ENCODE data around the gene ALAS1. TPM values are rescaled to one million over a fixed set of nuclear protein-coding genes. Genes with fewer than 3 reads are reported as not detected.

The ALAS1 gene
- total RNA-seq, 1 donor from 2014 or later = 78.5 TPM

DNA sequence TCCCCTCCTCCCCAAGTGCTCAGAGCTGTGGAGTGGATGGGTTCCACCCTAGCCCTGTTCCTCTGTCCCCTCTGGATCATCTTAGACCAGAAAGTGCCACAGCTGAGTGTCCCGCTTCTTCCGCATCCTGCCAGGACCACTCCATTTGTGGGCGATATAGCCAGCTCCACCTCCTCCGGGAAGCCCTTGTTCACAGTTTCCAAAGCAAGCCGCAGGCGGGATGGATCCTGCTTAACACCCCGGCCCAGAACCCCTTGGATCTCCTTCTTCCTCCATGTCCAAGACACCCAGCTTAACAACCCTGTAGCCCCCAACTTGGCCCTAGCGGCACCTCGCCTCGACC, 490 bp upstream of the ALAS1 start:
- intact Hi-C loops (cut with micrococcal nuclease) = no loop called here

DNA sequence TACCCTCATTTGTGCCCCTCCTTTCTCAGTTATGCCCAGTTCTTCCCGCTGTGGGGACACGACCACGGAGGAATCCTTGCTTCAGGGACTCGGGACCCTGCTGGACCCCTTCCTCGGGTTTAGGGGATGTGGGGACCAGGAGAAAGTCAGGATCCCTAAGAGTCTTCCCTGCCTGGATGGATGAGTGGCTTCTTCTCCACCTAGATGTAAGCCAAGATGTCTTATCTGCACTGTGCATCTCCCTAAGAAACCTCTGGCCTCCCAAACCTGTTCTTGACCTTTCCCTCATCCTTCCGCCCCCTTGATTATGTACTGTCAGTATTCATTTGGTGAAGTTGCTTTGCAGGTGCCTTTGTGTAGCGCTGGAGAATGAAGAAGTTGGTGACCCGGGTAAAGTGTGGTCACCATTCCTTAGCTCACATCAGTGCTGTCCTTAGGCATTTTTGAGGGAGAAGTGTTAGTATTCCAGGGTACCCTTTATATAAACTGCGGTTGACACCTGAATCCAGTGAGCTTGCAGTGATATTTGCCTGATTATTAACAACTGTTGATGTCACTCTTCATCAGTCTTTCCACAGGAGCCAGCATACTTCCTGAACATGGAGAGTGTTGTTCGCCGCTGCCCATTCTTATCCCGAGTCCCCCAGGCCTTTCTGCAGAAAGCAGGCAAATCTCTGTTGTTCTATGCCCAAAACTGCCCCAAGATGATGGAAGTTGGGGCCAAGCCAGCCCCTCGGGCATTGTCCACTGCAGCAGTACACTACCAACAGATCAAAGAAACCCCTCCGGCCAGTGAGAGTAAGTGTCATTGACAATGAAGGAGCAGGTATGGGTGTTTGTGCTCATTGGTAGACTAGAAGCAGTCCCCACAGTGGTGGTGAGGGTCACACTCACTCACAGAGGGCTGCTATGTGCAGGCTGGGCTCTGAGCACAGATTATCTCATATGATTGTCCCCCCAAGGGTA, 966 bp downstream of the ALAS1 start:
- intact Hi-C loops (cut with micrococcal nuclease) = loop anchor here (1.0 to 2.0 kb wide), 7 partner anchors 21 to 338 kb away; partner anchors contain the start of genes NISCH, PARP3, POC1A and RPL29

DNA sequence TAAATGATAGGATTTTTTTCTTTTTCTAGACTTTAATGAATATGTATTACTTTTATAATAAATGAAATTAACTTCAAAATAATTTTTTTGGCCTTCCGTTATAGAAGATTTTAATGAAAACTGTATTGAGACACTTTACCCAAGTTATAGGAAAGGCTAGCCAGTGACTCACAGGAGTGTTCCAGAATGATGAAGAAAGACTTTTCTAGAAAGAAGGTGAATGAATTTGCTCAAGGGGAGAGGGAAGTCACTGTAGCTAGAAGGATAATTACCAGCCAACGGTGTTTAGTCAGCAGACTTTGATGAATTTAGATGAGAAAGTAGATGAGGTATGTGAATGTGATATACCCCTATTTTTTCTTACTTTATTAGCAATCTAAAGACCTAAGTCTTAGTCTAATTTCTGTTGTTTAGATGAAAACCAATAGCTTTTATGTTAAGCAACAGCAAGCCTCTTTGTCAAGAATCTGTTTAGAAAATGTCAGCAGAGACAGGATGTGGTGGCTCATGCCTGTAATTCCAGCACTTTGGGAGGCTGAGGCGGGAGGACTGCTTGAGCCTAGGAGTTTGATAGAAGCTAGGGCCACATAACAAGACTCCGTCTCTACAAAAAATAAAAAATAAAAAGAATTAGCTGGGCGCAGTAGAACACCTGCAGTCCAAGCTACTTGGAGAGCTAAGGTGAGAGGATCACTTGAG, 3.2 kb downstream of the ALAS1 start:
- intact Hi-C loops (cut with micrococcal nuclease) = no loop called here

DNA sequence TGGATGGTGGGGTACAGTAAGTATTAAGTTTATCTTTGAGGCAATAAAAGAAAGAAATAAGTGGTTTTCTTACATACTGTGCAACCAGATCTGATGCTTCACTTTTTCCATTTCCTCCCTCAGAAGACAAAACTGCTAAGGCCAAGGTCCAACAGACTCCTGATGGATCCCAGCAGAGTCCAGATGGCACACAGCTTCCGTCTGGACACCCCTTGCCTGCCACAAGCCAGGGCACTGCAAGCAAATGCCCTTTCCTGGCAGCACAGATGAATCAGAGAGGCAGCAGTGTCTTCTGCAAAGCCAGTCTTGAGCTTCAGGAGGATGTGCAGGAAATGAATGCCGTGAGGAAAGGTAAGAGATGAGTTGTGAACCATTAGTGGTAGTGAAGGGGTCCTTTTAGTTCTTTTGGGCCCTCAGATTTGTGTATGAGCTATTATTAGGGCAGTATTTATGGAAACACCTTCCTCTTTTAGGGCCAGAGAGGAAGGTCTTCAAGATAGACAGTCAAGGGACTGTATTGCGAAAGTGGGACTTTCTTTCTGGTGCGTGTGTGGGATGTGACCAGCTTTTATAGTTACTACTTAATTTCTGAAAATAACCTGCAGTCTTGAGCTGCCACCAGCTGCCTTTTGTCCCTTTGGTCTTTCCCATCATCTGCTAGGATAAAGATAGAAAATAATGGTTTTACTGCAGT, 4.6 kb downstream of the ALAS1 start:
- intact Hi-C loops (cut with micrococcal nuclease) = no loop called here

DNA sequence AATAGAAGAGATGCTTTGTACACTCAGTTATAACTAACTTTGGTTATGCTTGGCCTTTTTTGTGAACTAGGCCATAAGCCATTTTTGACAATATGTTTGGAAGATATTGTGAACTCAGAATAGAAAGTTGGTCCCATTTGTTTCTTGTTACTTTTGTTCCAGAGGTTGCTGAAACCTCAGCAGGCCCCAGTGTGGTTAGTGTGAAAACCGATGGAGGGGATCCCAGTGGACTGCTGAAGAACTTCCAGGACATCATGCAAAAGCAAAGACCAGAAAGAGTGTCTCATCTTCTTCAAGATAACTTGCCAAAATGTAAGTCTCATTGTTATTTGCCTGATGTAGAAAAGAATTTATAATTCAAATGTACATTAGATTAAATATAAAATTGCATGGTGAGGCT, 5.7 kb downstream of the ALAS1 start:
- intact Hi-C loops (cut with micrococcal nuclease) = no loop called here

DNA sequence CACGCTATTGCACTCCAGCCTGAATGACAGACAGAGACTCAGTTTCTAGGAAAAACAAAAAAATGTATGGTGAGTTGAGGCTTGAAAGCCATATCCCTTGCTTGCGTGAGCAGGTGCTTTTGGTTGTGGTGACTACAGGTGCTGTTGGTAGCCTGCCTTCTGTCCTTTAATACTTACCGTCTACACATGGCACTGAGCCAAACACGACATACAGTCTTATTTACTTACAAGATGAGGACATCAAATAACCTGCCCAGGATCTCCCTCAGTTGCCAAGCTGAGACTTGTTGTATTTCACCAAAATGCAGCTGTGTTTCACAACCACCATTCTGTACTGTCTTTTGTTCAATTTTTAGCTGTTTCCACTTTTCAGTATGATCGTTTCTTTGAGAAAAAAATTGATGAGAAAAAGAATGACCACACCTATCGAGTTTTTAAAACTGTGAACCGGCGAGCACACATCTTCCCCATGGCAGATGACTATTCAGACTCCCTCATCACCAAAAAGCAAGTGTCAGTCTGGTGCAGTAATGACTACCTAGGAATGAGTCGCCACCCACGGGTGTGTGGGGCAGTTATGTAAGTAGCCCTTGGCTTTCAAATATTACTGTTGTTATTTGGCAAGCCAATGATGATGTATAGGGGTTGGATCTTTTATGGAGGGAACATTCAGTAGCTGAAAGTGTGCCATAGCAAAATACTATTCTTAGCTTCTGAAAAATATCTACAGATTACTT, 6.5 kb downstream of the ALAS1 start:
- intact Hi-C loops (cut with micrococcal nuclease) = no loop called here

DNA sequence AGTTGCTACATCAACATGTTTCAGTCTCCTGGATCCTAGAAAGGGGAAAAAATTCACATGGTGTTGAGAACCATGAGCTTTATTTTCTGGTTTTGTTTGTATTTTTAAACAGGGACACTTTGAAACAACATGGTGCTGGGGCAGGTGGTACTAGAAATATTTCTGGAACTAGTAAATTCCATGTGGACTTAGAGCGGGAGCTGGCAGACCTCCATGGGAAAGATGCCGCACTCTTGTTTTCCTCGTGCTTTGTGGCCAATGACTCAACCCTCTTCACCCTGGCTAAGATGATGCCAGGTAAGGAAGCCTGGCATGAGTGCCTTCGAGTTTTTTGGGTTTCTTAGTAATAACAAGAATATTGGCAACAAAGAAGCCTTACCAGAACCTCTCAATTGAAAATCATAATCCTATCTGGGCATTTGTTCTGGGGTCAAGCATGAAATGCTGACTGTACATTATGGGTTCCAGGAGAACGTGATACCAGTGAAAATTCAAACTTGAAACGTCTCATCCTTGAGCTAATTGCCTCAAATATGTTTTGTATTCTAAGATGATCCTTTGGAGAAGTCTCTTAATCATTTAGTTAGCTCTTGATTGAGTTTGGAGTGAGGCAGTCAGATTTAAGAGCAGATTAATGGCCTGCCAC, 7.9 kb downstream of the ALAS1 start:
- intact Hi-C loops (cut with micrococcal nuclease) = no loop called here

DNA sequence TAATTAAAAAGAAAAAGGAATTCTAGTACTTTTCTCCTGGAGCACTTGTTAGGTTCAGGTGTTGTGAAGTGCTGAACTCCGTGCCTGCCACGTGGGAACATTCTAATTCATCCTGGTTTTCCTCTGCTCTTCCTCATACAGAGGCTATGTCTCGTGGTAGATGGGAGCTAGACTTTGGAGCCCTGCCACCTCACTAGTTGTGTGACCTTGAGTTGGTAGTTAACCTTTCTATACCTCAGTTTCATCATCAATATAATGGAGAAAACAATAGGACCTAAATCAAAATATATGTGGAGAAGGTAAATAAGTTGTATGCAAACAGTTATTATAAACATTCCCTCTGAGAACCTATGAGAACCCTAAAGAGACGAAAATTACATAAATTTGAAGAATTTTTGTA, 10.6 kb downstream of the ALAS1 start:
- intact Hi-C loops (cut with micrococcal nuclease) = no loop called here

DNA sequence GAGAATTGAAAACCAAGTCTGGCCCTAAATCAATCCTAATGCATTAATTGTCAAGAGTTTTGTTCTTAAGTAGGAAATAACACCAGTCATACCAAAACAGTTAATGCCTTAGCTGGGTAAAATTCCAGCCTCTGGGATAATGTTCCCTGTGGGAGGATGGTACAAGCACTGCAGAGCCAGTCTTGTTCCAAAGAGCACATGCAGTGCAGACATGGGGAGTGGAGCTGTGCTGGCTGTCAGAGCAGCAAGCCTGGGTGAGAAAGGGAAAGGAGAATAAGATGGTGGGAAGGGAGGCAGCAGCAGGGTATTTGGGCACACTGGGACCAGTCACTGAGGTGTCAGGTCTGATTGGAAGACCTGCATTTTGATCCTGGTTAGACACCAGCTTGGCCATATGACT, 12.1 kb downstream of the ALAS1 start:
- intact Hi-C loops (cut with micrococcal nuclease) = no loop called here

DNA sequence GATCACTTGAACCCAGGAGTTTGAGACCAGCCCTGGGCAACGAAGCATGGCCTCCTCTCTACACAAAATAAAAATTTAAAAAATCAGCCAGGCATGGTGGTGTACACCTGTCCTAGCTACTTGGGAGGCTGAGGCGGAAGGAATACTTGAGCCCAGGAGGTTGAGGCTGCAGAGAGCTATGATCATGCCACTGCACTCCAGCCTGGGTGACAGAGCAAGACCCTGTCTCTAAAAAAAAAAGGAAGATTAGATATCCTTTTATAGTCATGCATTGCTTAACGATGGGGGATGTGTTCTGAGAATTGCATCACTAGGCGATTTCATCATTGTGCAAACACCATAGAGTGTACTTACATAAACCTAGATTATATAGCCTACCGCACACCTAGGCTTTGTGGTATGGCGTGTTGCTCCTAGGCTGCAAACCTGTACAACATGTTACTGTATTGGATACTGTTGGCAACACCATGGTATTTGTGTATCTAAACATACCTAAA, 12.6 kb downstream of the ALAS1 start:
- intact Hi-C loops (cut with micrococcal nuclease) = no loop called here

DNA sequence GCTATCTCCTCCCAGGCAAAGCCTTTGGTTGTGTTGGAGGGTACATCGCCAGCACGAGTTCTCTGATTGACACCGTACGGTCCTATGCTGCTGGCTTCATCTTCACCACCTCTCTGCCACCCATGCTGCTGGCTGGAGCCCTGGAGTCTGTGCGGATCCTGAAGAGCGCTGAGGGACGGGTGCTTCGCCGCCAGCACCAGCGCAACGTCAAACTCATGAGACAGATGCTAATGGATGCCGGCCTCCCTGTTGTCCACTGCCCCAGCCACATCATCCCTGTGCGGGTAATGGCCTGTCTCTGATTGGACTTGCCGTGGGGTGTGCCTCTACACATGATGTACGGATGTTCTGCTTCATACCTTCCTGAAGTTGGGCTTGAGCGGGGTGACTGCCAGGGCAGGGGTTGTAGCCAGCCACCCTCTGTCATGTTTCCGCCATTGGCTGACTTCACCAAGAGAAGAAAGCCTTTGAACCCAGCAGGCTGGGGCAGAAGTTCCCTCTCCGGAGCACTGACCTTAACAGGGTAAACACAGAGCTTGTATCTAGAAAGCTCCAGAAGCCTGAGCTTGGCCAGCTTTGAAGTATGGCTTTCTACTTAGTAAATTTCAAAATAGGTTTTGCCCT, 13.4 kb downstream of the ALAS1 start:
- intact Hi-C loops (cut with micrococcal nuclease) = no loop called here

DNA sequence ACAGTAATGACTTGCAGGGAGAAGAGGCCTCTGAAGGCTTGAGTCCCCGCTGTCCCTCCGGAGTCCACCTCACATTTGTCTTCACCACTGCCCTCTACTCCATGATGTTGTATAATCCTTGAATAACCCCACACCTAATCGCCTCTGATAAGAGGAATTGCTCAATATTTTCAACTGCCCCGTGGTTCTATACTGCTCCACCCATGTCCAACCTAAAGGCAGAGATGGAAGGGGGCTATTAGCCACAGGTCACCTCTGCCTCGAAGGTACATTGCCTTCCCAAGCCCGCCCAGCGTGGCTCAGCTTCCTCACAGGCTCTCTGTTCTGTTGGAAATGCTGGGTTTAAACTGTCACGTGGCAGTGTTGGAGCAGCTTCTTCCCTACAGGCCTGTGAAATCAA, 15.0 kb downstream of the ALAS1 start:
- intact Hi-C loops (cut with micrococcal nuclease) = no loop called here

DNA sequence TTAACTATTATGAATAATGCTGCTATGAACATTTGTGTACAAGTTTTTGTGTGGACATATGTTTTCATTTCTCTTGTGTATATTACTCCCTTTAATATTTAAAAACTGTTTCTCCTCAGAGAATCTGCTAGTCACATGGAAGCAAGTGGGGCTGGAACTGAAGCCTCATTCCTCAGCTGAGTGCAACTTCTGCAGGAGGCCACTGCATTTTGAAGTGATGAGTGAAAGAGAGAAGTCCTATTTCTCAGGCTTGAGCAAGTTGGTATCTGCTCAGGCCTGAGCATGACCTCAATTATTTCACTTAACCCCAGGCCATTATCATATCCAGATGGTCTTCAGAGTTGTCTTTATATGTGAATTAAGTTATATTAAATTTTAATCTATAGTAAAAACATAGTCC, 15.9 kb downstream of the ALAS1 start:
- intact Hi-C loops (cut with micrococcal nuclease) = no loop called here

DNA sequence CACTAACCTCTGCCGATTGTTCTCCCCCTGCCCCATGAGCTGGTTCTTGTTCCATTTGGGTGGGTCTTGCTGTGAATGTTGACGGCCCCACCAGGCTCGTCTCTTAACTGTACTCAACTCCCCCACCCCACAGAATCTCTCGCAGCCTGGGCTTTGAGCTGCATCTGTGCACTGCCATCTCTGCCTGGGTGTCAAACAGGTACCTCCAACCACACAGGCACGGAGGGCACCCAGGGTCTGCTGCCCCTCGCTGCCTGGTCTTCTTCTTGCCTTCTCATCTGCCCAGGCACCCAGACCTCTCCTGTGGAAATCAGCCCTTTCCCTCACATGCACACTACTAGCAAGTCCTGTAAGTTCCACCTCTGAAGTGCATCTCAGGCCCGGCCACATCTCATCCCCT, 17.4 kb downstream of the ALAS1 start:
- intact Hi-C loops (cut with micrococcal nuclease) = no loop called here

DNA sequence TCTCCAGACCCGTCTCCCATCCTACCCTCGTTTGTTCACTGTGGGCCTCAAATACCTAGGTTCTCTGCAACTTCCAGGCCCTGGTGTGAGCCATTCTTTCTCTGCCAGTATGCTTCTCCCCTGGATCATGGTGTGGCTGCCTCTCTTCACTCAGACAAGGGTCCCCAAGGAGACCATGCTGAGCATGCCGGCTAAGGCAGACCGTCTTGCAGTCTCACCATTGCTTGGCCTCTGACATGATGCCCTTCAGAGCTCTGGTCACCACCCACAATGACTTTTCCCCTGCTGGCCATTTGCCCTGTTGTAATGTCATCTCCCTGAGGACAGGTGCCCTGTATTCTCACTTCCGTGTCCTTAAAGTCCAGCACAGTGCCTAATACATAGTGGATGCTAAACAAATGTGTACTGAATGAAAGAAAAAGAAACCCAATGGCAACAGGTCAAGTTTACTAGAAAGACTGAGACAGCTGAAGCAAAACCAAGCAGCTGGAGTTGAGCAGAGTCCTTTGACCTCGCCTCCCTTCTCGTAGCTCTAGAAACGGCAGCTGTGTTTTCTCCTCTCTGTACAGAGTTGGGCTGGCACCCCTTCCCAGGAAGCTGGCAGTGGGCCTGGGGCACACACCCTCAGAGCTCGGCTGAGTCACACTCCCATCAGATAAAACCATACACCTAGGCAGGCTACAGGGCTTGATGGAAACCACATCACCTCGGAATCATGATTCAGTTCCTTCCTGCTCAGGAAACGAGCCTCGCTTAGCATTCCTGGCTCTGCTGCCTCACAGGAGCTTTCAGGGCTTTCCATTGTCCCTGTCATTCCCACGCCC, 18.8 kb downstream of the ALAS1 start:
- intact Hi-C loops (cut with micrococcal nuclease) = no loop called here

DNA sequence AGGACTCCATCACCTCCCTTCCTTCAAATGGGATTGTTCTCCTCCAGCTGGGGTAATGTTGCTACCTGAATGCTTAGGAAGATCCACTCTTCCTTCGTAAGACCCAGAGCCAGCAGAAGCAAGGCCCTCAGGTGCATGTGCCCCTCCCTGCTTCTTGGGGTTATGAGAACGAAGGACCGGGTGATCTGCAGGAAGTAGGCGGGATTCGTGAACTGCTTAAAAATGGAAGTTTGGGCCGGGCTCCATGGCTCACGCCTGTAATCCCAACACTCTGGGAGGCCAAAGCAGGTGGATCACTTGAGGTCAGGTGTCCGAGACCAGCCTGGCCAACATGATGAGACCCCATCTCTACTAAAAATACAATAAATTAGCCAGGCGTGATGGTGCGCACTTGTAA, 19.4 kb downstream of the ALAS1 start:
- intact Hi-C loops (cut with micrococcal nuclease) = no loop called here

DNA sequence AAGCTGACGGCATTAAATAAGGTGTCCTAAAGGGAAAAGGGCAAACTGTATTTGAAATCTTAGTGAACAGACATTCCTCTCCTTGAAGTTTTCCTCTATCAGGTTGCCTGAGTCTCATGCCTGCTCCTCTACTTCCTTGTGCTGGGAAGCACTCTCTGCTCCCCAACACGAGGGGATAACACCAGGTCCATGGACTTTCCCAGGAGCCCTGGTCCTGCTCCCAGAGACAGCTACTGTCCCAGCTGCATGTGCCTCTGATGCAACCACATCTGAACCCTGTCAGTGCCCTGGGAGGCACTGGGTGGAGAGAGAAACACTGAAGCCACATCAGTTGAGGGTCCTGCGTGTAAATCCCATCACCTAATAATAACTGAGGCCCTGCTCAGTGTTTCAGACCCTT, 20.1 kb downstream of the ALAS1 start:
- intact Hi-C loops (cut with micrococcal nuclease) = no loop called here

DNA sequence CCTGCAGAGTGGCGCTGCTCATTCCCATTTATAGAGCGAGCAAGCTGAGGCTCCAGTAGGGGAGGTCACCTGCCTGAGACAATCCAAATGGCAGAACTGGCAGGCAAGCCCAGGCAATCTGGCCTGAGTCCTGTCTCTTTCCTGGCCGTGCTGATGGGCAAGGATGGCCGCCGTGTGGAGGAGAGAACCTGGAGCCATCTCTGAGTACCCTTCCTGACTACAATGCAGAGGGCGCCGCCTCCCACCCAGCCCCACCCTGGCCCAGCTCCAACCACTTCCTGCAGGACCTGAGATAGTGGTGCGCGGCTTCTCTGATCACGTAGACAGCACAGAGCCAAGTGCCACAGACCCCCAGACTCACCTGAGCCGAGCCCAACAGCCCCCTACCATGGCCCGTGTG, 20.5 kb downstream of the ALAS1 start:
- intact Hi-C loops (cut with micrococcal nuclease) = no loop called here

DNA sequence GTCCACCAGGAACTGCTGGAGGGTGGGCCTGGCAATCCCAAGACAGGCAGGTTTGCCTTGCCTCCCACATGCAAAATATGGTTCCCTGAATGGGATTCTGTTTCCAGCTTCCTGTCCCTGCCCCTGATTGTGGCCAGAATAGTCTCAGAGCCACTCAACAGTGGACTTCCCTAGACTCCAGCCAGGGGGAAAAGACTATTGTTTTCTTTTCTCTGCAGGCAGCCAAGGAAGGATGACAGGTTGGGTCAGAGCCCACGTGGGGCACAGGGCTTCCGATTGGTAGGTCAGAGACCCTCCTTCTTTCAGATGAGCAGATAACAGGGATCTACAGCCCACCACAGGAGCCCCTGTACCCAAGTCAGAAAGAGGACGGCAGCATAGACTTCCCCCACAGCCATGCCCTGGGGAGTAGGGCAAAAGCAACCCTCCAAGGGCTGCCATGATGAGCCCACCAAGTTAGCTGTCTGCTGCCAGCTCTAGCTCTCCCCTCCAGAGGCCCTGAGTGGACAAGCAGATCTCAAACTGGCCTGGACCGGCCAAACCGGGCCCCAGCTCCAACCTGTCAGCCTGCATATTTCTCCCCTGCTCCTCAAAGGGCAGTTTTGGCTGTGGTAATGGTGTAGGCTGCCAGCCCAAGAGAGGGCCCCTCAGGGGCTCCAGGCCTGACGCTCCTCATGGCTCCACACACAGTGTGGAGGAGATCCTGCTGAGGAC, 21.1 kb downstream of the ALAS1 start:
- intact Hi-C loops (cut with micrococcal nuclease) = no loop called here
